NT2/D1 (cell line): Measurements from ENCODE around the gene CYP19A1.

Source experiments
- SUZ12 ChIP-seq: IDR thresholded peaks from 2 replicates; pipeline ENCODE4 v1.6.1; 2011; ENCODE audit not compliant: insufficient read length, insufficient read depth; ENCODE audit errors: extremely low read depth
- YY1 ChIP-seq: IDR thresholded peaks from 2 replicates; pipeline ENCODE4 v1.6.1; 2011; ENCODE audit not compliant: insufficient read length, insufficient read depth

- TF ChIP-seq YY1, result no peak
- TF ChIP-seq SUZ12, result no peak
Measured at GRCh38 chr15:51320843-51321242, 17.6 kb downstream of the CYP19A1 start.
